GM11168 (cell line): ENCODE results near the gene HOTAIR.

Experiments
- in situ Hi-C: fragments of 300-500 bp; cut with MboI; formaldehyde crosslinking; loops from one replicate; pipeline ENCODE4 v1.12.0; 2022; ENCODE audit warnings: low sequenced_read_pairs; ENCODE audit not compliant: unreplicated experiment

Gene HOTAIR

GRCh38 chr12:53950437-53950773 lies 24.3 kb downstream of the HOTAIR start:
- in situ Hi-C loops = no loop called here

GRCh38 chr12:53949631-53950436 lies 24.9 kb downstream of the HOTAIR start:
- in situ Hi-C loops = no loop called here

- in situ Hi-C loops = no loop called here
Observed at GRCh38 chr12:53948650-53949593, 25.8 kb downstream of the HOTAIR start.

- in situ Hi-C loops = no loop called here
Observed at GRCh38 chr12:53947743-53948142, 27.0 kb downstream of the HOTAIR start.

GRCh38 chr12:53944907-53945847 lies 29.6 kb downstream of the HOTAIR start:
- in situ Hi-C loops = no loop called here

- in situ Hi-C loops = no loop called here
Observed at GRCh38 chr12:53944209-53944608, 30.5 kb downstream of the HOTAIR start.

GRCh38 chr12:53942467-53942997 lies 32.2 kb downstream of the HOTAIR start:
- in situ Hi-C loops = no loop called here

- in situ Hi-C loops = no loop called here
Observed at GRCh38 chr12:53941750-53942149, 33.0 kb downstream of the HOTAIR start.

GRCh38 chr12:53941187-53941586 lies 33.6 kb downstream of the HOTAIR start:
- in situ Hi-C loops = no loop called here

- in situ Hi-C loops = no loop called here
Observed at GRCh38 chr12:53940443-53941014, 34.2 kb downstream of the HOTAIR start.

- in situ Hi-C loops = no loop called here
Observed at GRCh38 chr12:53939141-53940108, 35.3 kb downstream of the HOTAIR start.

GRCh38 chr12:53938326-53939140 lies 36.2 kb downstream of the HOTAIR start, which contains the start of gene HOXC13:
HOXC13 (plus strand) TSS chr12:53938831; CDS start chr12:53938907, 76 bp downstream.
- in situ Hi-C loops = no loop called here

GRCh38 chr12:53937596-53938325 lies 37.0 kb downstream of the HOTAIR start:
- in situ Hi-C loops = no loop called here

- in situ Hi-C loops = no loop called here
Observed at GRCh38 chr12:53937099-53937498, 37.7 kb downstream of the HOTAIR start.

GRCh38 chr12:53935383-53936341 lies 39.1 kb downstream of the HOTAIR start:
- in situ Hi-C loops = no loop called here

GRCh38 chr12:53932915-53933314 lies 41.8 kb downstream of the HOTAIR start:
- in situ Hi-C loops = no loop called here
